ENCODE results near the gene CYBA.

GRCh38 chr16:88623858-88624257 is 27.0 kb downstream of the CYBA start:
- no peak for TF ChIP-seq CTCF (conservative IDR thresholded peaks at IDR 0.05 in 1 of 2, IDR thresholded peaks at IDR 0.05 in 1 of 2; ENCODE audit: extremely low read depth in 1 of 2, insufficient read depth in 1 of 2, low read depth in 1 of 2, low read length in 2 of 2)
- TF ChIP-seq EZH2 (IDR thresholded peaks at IDR 0.05; ENCODE audit: borderline replicate concordance, low read length): no peak

Measured in mammary epithelial cell (primary cell).